Mesothelial cell of epicardium (in vitro differentiated cells): ENCODE measurements around the gene GIGYF1. TPM values are rescaled to one million over a fixed set of nuclear protein-coding genes. Genes with fewer than 3 reads are reported as not detected.

Experiments used
- DNase-seq, 2 experiments: peaks; one replicate each; pipeline ENCODE4 v3.0.0; 2021; ENCODE audit warnings: low spot score in 2 of 2; ENCODE audit not compliant: unreplicated experiment in 2 of 2
- H3K27ac Mint-ChIP-seq: 2 replicates; pipeline ENCODE4 v1.8.0; 2021; ENCODE audit warnings: mixed read lengths
- H3K27me3 Mint-ChIP-seq: 2 replicates; pipeline ENCODE4 v1.8.0; 2021; ENCODE audit warnings: low read depth, mixed read lengths
- H3K36me3 Mint-ChIP-seq: 2 replicates; pipeline ENCODE4 v1.8.0; 2021; ENCODE audit warnings: mixed read lengths
- H3K4me1 Mint-ChIP-seq: 2 replicates; pipeline ENCODE4 v1.8.0; 2021; ENCODE audit warnings: mixed read lengths
- H3K4me3 Mint-ChIP-seq: 2 replicates; pipeline ENCODE4 v1.8.0; 2021; ENCODE audit warnings: mild to moderate bottlenecking, moderate library complexity, mixed read lengths
- H3K9me3 Mint-ChIP-seq: 2 replicates; pipeline ENCODE4 v1.8.0; 2021; ENCODE audit warnings: mixed read lengths
- CTCF ChIP-seq: fragments of 200-600 bp; sonication (generic); IDR thresholded peaks from one replicate; pipeline ENCODE4 v1.5.0; 2021; ENCODE audit warnings: antibody characterized with exemption; ENCODE audit not compliant: unreplicated experiment
- total RNA-seq: library from RNA; stranded (reverse); gene quantifications from 3 replicates; pipeline ENCODE4 v1.2.1, GENCODE V29; 2021

The GIGYF1 gene
- total RNA-seq, 1 donor from 2014 or later, result 99.2 TPM

DNA sequence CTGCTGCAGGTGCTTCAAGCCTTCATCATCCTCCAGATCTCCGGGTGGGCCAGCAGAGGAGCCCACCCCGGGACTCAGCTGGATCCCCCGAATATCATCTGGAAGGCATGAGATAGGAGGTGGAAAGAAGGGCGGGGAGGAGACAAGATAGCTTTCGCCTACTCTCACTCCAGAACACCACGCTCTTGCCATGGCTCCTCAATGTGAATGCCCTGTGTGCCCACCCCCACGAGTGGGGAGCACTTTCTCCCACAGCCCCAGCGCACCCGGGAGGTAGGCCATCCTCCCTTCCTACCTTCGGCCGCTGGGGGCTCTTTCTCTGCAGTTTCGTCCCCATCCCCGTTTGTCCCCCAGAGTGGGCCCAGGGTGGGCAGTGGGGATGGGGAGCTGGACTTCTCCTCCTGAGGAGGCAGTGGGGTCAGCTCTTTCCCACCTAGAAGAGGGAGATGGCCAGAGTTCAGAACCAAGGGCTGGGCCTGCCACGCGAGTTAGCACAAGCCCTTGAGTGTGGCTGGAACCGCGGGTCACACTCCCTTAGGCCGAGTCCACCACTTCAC is 8.9 kb downstream of the GIGYF1 start:
- H3K27me3 Mint-ChIP-seq, result no peaks in the 10 kb centered on the region
- no peaks in the 10 kb centered on the region for H3K9me3 Mint-ChIP-seq
- no peak overlapping the region for H3K4me3 Mint-ChIP-seq
- H3K27ac Mint-ChIP-seq, result no peak overlapping the region
- DNase-seq, result no peak
- TF ChIP-seq CTCF, result no peak
- peaks cover 13% of the 10 kb centered on the region for H3K36me3 Mint-ChIP-seq
- peaks cover 3% of the 10 kb centered on the region for H3K4me1 Mint-ChIP-seq

GRCh38 chr7:100684534-100685042 is 9.5 kb downstream of the GIGYF1 start:
- H3K36me3 Mint-ChIP-seq, result peaks cover 13% of the 10 kb centered on the region
- DNase-seq, result no peak
- H3K4me3 Mint-ChIP-seq, result no peak overlapping the region
- H3K27me3 Mint-ChIP-seq, result no peaks in the 10 kb centered on the region
- H3K4me1 Mint-ChIP-seq, result peaks cover 5% of the 10 kb centered on the region
- TF ChIP-seq CTCF, result no peak
- no peak overlapping the region for H3K27ac Mint-ChIP-seq
- no peaks in the 10 kb centered on the region for H3K9me3 Mint-ChIP-seq

DNA sequence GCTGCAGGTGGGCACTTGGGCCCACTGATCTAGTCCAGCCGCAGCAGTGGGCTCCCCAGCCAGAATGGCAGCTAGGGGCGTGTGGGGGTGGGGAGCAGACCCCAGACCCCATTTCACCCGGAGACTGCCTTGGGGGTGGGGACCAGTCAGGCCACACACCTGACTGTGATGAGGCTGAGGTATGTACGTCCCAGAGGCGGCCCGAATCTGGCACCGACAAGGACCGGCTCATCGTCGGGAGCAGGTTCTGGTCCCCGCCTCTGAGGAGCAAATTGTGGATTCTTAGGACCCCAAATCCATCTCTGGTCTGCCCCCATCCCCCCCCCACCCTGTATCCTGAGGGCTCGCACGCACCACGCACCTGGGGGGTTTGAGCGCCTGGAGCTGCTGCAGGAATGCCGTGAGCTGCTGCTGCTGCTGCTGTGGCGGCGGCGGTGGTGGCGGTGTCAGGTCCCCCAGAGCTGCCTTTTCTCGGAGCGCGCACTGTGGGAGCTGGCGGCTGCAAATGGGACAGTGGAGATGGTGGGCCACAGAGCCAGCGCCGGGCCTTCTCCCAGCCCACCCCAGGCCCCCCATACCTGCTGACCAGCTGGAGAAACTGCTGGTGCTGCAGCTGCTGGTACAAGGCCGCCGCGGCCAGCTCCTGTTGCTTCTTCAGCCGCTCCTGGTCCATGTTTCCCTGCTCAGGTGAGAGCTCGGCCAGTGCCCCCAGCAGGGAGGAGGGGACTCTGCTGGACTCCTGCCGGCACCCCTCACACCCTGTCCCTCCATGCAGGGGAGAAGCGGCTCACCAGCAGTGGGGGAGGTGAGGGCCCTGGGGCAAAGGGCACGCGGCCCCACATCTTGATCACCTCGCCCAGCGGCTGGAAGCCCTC is 10.2 kb downstream of the GIGYF1 start:
- Mint-ChIP-seq H3K4me3 (no peak overlapping the region), H3K36me3 (peaks cover 17% of the 10 kb centered on the region), H3K4me1 (peaks cover 9% of the 10 kb centered on the region), H3K27ac (no peak overlapping the region), H3K9me3 (no peaks in the 10 kb centered on the region), H3K27me3 (no peaks in the 10 kb centered on the region)
- no peak for DNase-seq
- no peak for TF ChIP-seq CTCF

DNA sequence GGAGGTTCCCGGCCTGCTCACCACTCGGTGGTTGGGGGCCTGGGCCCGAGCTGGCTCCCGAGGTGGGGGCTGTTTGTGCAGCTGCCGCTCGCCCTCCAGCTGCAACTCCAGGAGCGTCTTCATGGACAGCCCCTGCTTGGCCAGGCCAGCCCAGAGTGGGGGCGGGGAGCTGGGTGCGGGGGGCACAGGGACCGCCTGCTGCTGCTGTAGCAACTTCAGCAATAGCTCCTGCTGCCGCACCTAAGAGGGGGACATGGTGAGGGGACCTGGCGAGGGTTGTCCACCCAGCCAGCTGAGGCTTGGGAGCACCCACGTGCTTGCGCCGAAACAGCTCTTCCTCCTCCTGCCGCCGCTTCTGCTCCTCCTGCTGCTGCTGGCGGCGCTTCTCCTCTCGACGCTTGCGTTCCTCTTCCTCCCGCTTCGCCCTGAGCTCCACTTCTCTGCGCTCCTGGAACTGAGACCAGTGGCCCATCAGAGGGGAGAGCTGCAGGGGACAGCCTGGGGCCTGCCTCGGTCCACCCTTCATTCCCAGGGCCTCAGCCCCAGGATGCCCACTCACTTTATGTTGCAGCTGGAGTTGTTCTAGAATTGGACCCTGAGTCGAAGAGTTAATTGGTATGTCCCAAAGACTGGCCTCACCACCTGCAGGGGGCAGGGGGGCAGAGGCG is 10.9 kb downstream of the GIGYF1 start:
- Mint-ChIP-seq H3K27me3 (no peaks in the 10 kb centered on the region), H3K36me3 (peaks cover 16% of the 10 kb centered on the region), H3K27ac (no peak overlapping the region), H3K4me1 (peaks cover 13% of the 10 kb centered on the region), H3K4me3 (no peak overlapping the region), H3K9me3 (no peaks in the 10 kb centered on the region)
- no peak for DNase-seq
- TF ChIP-seq CTCF, result no peak

GRCh38 chr7:100682228-100682741 is 11.8 kb downstream of the GIGYF1 start:
- peaks cover 19% of the 10 kb centered on the region for H3K36me3 Mint-ChIP-seq
- H3K4me1 Mint-ChIP-seq, result peaks cover 14% of the 10 kb centered on the region
- H3K4me3 Mint-ChIP-seq, result no peak overlapping the region
- no peaks in the 10 kb centered on the region for H3K9me3 Mint-ChIP-seq
- DNase-seq, result no peak
- no peak overlapping the region for H3K27ac Mint-ChIP-seq
- H3K27me3 Mint-ChIP-seq, result no peaks in the 10 kb centered on the region
- no peak for TF ChIP-seq CTCF
